ENCODE measurements around the gene SRRM1.

DNA sequence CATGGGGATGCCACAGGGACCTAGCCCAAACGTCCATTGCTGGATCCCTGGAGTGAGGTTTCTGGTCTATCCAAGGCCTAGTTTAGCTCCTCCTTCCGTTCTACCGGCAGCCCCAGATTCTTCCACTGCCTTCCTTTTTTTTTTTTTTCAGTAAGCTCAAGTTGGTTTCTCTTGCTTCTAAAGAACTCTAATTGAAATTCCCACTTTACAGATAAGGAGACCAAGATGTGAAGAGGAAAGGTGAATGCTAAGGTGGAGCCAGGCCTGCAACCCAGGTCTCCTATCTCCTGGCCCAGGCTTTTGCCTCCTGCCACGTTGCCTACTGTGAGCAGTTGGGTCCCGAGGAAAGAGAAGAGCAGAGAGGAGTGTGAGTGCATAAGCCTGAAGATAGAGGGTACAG lies 70.6 kb downstream of the SRRM1 start:
- TF ChIP-seq, protein P1, sequence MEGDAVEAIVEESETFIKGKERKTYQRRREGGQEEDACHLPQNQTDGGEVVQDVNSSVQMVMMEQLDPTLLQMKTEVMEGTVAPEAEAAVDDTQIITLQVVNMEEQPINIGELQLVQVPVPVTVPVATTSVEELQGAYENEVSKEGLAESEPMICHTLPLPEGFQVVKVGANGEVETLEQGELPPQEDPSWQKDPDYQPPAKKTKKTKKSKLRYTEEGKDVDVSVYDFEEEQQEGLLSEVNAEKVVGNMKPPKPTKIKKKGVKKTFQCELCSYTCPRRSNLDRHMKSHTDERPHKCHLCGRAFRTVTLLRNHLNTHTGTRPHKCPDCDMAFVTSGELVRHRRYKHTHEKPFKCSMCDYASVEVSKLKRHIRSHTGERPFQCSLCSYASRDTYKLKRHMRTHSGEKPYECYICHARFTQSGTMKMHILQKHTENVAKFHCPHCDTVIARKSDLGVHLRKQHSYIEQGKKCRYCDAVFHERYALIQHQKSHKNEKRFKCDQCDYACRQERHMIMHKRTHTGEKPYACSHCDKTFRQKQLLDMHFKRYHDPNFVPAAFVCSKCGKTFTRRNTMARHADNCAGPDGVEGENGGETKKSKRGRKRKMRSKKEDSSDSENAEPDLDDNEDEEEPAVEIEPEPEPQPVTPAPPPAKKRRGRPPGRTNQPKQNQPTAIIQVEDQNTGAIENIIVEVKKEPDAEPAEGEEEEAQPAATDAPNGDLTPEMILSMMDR (IDR thresholded peaks at IDR 0.05) = no peak
- TF ChIP-seq POLR2AphosphoS5 (IDR thresholded peaks at IDR 0.05; ENCODE audit: low read depth, low read length) = no peak
- TF ChIP-seq, protein P2, sequence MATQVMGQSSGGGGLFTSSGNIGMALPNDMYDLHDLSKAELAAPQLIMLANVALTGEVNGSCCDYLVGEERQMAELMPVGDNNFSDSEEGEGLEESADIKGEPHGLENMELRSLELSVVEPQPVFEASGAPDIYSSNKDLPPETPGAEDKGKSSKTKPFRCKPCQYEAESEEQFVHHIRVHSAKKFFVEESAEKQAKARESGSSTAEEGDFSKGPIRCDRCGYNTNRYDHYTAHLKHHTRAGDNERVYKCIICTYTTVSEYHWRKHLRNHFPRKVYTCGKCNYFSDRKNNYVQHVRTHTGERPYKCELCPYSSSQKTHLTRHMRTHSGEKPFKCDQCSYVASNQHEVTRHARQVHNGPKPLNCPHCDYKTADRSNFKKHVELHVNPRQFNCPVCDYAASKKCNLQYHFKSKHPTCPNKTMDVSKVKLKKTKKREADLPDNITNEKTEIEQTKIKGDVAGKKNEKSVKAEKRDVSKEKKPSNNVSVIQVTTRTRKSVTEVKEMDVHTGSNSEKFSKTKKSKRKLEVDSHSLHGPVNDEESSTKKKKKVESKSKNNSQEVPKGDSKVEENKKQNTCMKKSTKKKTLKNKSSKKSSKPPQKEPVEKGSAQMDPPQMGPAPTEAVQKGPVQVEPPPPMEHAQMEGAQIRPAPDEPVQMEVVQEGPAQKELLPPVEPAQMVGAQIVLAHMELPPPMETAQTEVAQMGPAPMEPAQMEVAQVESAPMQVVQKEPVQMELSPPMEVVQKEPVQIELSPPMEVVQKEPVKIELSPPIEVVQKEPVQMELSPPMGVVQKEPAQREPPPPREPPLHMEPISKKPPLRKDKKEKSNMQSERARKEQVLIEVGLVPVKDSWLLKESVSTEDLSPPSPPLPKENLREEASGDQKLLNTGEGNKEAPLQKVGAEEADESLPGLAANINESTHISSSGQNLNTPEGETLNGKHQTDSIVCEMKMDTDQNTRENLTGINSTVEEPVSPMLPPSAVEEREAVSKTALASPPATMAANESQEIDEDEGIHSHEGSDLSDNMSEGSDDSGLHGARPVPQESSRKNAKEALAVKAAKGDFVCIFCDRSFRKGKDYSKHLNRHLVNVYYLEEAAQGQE (IDR thresholded peaks at IDR 0.05; ENCODE audit: insufficient read depth in 1 of 2, low read depth in 2 of 2, low read length in 1 of 2) = no peak
